Osteocyte (in vitro differentiated cells): Measurements from ENCODE around the gene GALNT9. TPM values are rescaled to one million over a fixed set of nuclear protein-coding genes. Genes with fewer than 3 reads are reported as not detected.

Source experiments
- DNase-seq: peaks from one replicate; pipeline ENCODE4 v3.0.0; 2021; ENCODE audit warnings: mixed read lengths; ENCODE audit not compliant: unreplicated experiment; ENCODE audit errors: extremely low spot score
- H3K27ac Mint-ChIP-seq: one replicate; pipeline ENCODE4 v1.8.0; 2021; ENCODE audit warnings: mild to moderate bottlenecking, mixed read lengths; ENCODE audit not compliant: unreplicated experiment
- H3K27me3 Mint-ChIP-seq: one replicate; pipeline ENCODE4 v1.8.0; 2021; ENCODE audit warnings: mixed read lengths; ENCODE audit not compliant: unreplicated experiment
- H3K36me3 Mint-ChIP-seq: one replicate; pipeline ENCODE4 v1.8.0; 2021; ENCODE audit warnings: mixed read lengths; ENCODE audit not compliant: unreplicated experiment
- H3K4me1 Mint-ChIP-seq: one replicate; pipeline ENCODE4 v1.8.0; 2021; ENCODE audit warnings: mixed read lengths; ENCODE audit not compliant: unreplicated experiment
- H3K4me3 Mint-ChIP-seq: one replicate; pipeline ENCODE4 v1.8.0; 2021; ENCODE audit warnings: mild to moderate bottlenecking, moderate library complexity, mixed read lengths; ENCODE audit not compliant: unreplicated experiment
- H3K9me3 Mint-ChIP-seq: one replicate; pipeline ENCODE4 v1.8.0; 2021; ENCODE audit warnings: mixed read lengths; ENCODE audit not compliant: unreplicated experiment
- total RNA-seq: library from RNA; stranded (reverse); gene quantifications from 2 replicates; pipeline ENCODE4 v1.2.1, GENCODE V29; 2021
- TF ChIP-seq, protein P1 (sequence below): fragments of 200-600 bp; sonication (generic); IDR thresholded peaks from 2 replicates; pipeline ENCODE4 v1.5.0; 2021; ENCODE audit warnings: antibody characterized with exemption, mild to moderate bottlenecking, moderate library complexity

The GALNT9 gene
- total RNA-seq, 1 donor from 2014 or later, result not detected

DNA sequence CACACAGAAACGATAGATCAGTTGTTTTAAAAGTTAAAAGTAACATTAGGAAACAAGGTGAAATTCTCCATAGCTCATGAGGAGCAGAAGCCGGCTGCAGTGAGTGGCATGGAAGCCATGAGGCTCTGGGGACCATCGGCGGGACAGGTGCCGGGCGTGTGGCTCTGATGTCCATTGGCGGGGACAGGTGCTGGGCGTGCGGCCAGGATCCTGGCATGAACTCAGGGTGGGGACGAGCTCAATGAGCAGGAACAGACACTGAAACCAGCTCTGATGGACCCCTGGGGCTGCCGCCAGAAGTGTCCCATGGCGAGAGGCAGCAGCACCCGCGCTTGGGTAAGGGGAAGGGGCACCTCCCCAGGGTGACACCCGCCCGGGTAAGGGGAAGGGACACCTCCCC lies 110.1 kb downstream of the GALNT9 start:
- no peak for DNase-seq
- Mint-ChIP-seq H3K9me3 (no peaks in the 10 kb centered on the region), H3K4me3 (no peak overlapping the region), H3K27me3 (peaks cover 3% of the 10 kb centered on the region), H3K27ac (no peak overlapping the region), H3K4me1 (peaks cover 4% of the 10 kb centered on the region), H3K36me3 (no peaks in the 10 kb centered on the region)
- TF ChIP-seq, protein P1, sequence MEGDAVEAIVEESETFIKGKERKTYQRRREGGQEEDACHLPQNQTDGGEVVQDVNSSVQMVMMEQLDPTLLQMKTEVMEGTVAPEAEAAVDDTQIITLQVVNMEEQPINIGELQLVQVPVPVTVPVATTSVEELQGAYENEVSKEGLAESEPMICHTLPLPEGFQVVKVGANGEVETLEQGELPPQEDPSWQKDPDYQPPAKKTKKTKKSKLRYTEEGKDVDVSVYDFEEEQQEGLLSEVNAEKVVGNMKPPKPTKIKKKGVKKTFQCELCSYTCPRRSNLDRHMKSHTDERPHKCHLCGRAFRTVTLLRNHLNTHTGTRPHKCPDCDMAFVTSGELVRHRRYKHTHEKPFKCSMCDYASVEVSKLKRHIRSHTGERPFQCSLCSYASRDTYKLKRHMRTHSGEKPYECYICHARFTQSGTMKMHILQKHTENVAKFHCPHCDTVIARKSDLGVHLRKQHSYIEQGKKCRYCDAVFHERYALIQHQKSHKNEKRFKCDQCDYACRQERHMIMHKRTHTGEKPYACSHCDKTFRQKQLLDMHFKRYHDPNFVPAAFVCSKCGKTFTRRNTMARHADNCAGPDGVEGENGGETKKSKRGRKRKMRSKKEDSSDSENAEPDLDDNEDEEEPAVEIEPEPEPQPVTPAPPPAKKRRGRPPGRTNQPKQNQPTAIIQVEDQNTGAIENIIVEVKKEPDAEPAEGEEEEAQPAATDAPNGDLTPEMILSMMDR, result no peak

DNA sequence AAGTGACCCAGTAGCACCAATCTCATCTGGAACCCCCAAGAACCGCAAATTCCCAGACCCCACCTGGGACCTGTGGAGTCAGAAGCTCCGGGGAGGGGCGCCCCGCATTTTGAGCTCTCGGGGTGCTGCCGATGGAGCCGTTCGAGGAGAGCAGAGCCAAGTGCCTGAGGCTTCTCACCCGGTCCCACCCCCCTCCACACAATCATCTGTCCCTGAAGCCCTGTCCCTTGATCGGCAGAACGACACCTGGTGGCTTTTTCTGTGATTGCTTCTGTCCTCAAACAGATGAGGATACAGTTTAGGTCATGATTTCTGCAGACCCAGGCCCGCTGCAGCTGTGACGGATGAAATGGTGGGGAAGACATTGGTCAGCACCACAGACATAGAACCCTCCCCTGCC lies 110.5 kb downstream of the GALNT9 start:
- Mint-ChIP-seq H3K4me3 (no peak overlapping the region), H3K36me3 (no peaks in the 10 kb centered on the region), H3K27me3 (peaks cover 3% of the 10 kb centered on the region), H3K9me3 (no peaks in the 10 kb centered on the region), H3K4me1 (peaks cover 4% of the 10 kb centered on the region), H3K27ac (no peak overlapping the region)
- no peak for DNase-seq
- TF ChIP-seq, protein P1, result peak; percentile 28

DNA sequence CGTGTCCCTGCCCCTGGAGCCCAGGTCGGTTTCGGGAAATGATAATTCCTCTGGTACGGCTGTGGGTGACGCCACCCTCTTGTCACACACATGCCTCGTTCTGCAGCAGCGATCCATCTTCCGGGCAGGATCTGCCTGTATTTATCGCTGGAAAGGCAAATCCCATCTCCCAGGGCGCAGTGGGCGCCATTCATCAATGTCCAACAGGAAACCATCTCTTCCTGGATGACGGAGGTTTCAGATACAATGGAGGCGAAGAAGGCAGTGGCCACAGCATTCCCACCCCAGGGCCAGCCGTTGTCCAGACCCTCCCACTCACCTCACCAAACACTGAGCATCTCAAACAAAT lies 110.9 kb downstream of the GALNT9 start:
- Mint-ChIP-seq H3K36me3 (no peaks in the 10 kb centered on the region), H3K4me1 (peaks cover 4% of the 10 kb centered on the region), H3K27me3 (peaks cover 3% of the 10 kb centered on the region), H3K9me3 (no peaks in the 10 kb centered on the region), H3K4me3 (no peak overlapping the region), H3K27ac (no peak overlapping the region)
- no peak for DNase-seq
- TF ChIP-seq, protein P1, result no peak

DNA sequence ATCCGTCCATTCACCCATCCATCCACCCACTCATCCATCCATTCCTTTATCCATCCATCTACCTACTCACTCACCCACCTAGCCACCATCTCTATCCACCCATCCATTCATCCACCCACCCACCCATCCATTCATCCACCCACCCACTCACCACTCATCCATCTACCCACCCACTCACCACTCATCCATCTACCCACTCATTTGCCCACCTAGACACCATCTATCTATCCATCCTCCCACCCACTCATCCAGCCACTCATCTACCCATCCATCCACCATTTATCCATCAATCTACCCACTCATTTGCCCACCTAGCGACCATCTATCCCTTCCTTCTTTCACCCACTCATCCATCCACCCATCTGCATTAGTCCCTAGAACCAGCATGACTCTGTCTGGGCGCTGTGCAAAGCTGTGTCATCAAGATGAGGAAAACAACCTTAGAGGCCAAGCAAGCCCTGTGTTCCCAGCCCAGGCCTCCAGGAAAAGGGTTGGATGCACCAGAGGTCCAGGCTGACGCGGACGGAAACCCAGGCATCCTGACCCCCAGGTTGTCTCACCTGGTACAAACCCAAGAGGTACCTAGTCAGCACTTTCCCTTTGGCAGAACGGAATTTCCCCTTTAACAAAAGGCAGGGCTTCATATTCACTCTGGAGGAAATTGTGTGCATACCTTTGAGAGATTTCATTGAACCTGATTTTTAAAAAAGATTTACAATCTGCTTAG lies 111.4 kb downstream of the GALNT9 start:
- Mint-ChIP-seq H3K27ac (no peak overlapping the region), H3K27me3 (peaks cover 3% of the 10 kb centered on the region), H3K9me3 (no peaks in the 10 kb centered on the region), H3K4me1 (peaks cover 4% of the 10 kb centered on the region), H3K4me3 (no peak overlapping the region), H3K36me3 (no peaks in the 10 kb centered on the region)
- TF ChIP-seq, protein P1, result no peak
- no peak for DNase-seq

DNA sequence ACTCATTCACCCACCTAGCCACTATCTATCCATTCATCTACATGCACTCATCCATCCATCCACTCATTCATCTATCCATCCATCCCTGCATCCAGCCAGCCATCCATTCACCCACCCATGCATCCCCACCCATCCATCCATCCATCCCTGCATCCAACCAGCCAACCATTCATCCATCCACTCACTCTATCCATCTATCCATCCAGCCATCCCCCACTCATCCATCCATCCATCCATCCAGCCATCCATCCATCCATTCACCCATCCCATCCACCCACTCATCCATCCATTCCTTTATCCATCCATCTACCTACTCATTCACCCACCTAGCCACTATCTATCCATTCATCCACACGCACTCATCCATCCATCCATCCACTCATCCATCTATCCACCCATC lies 112.0 kb downstream of the GALNT9 start:
- no peak overlapping the region for H3K4me3 Mint-ChIP-seq
- H3K27me3 Mint-ChIP-seq, result peaks cover 3% of the 10 kb centered on the region
- TF ChIP-seq, protein P1, result no peak
- peaks cover 2% of the 10 kb centered on the region for H3K4me1 Mint-ChIP-seq
- H3K27ac Mint-ChIP-seq, result no peak overlapping the region
- no peak for DNase-seq
- H3K36me3 Mint-ChIP-seq, result no peaks in the 10 kb centered on the region
- no peaks in the 10 kb centered on the region for H3K9me3 Mint-ChIP-seq
